ENCODE results near the gene MRPL43. TPM values are rescaled to one million over a fixed set of nuclear protein-coding genes. Genes with fewer than 3 reads are reported as not detected.
A peak's percentile ranks its signal among the peaks of the same experiment; 100 is the strongest.

Gene MRPL43
- total and polyA plus RNA-seq, 8 donors: 31.0 to 93.5 (median 39.7) TPM

GRCh38 chr10:101022967-101023705 lies 35.8 kb upstream of the MRPL43 start:
- WGBS, 2 donors: 90 to 92% methylated on average over 15 of the region's 15 CpGs
- intact Hi-C loops (cut with DNase I): no loop called here
- Histone ChIP-seq H3K4me1 (no peaks in the 10 kb centered on the region), H3K27ac (no peak overlapping the region), H3K27me3 (no peaks in the 10 kb centered on the region), H3K4me3 (no peak overlapping the region), H3K9me3 (no peaks in the 10 kb centered on the region), H3K36me3 (no peaks in the 10 kb centered on the region)
- DNase-seq (peak in 1 of 6 donors; percentile 17), ATAC-seq (no peak), FAIRE-seq (no peak)
- no peak for TF ChIP-seq CTCF (IDR thresholded peaks at IDR 0.05)

GRCh38 chr10:101021692-101022251 lies 34.5 kb upstream of the MRPL43 start:
- peak in 2 of 6 donors; percentile 25 to 57 for DNase-seq
- Histone ChIP-seq H3K27ac (no peak overlapping the region), H3K9me3 (no peaks in the 10 kb centered on the region), H3K4me1 (no peaks in the 10 kb centered on the region), H3K36me3 (no peaks in the 10 kb centered on the region), H3K4me3 (no peak overlapping the region), H3K27me3 (no peaks in the 10 kb centered on the region)
- 71 to 72% methylated on average over 11 of the region's 11 CpGs for WGBS, 2 donors
- ATAC-seq: no peak
- TF ChIP-seq CTCF (IDR thresholded peaks at IDR 0.05): no peak
- intact Hi-C loops (cut with DNase I): no loop called here
- FAIRE-seq: no peak

GRCh38 chr10:101021239-101021638 lies 33.9 kb upstream of the MRPL43 start:
- no peak overlapping the region for H3K4me3 ChIP-seq
- FAIRE-seq (no peak), DNase-seq (peak in 1 of 6 donors; percentile 10), ATAC-seq (no peak)
- no peak overlapping the region for H3K27ac ChIP-seq
- no peaks in the 10 kb centered on the region for H3K27me3 ChIP-seq
- H3K4me1 ChIP-seq: no peaks in the 10 kb centered on the region
- H3K9me3 ChIP-seq: no peaks in the 10 kb centered on the region
- TF ChIP-seq CTCF (IDR thresholded peaks at IDR 0.05): no peak
- H3K36me3 ChIP-seq: no peaks in the 10 kb centered on the region
- WGBS, 2 donors: 69 to 83% methylated on average over 4 of the region's 4 CpGs
- intact Hi-C loops (cut with DNase I): no loop called here

GRCh38 chr10:101020427-101021075 lies 33.3 kb upstream of the MRPL43 start:
- Histone ChIP-seq H3K27me3 (no peaks in the 10 kb centered on the region), H3K27ac (no peak overlapping the region), H3K36me3 (no peaks in the 10 kb centered on the region), H3K4me1 (no peaks in the 10 kb centered on the region), H3K9me3 (no peaks in the 10 kb centered on the region), H3K4me3 (no peak overlapping the region)
- WGBS, 2 donors: 76 to 82% methylated on average over 10 of the region's 10 CpGs
- intact Hi-C loops (cut with DNase I): no loop called here
- no peak for TF ChIP-seq CTCF (IDR thresholded peaks at IDR 0.05)
- DNase-seq (no peak), FAIRE-seq (no peak), ATAC-seq (no peak)

GRCh38 chr10:101019440-101019703 lies 32.1 kb upstream of the MRPL43 start:
- Histone ChIP-seq H3K4me1 (no peaks in the 10 kb centered on the region), H3K36me3 (no peaks in the 10 kb centered on the region), H3K27me3 (no peaks in the 10 kb centered on the region), H3K27ac (no peak overlapping the region), H3K4me3 (no peak overlapping the region), H3K9me3 (no peaks in the 10 kb centered on the region)
- FAIRE-seq (no peak), ATAC-seq (no peak), DNase-seq (no peak)
- no peak for TF ChIP-seq CTCF (IDR thresholded peaks at IDR 0.05)
- 48 to 51% methylated on average over 2 of the region's 2 CpGs for WGBS, 2 donors
- intact Hi-C loops (cut with DNase I): no loop called here
